Lung microvascular endothelial cell (primary cell): Measurements from ENCODE around the gene ACSM2A. TPM values are rescaled to one million over a fixed set of nuclear protein-coding genes. Genes with fewer than 3 reads are reported as not detected.
"Not testable (repeated sequence)": the region's sequence is repeated elsewhere in the genome, so short reads cannot be mapped to it uniquely, and the experiment has no call there.

Source experiments
- DNase-seq, 2 donors: peaks; one replicate each; pipeline versions ENCODE4 v3.0.0 to v3.0.0-alpha.2; 2010; ENCODE audit warnings: low read depth in 2 of 2
- total RNA-seq: library from RNA; depleted of rRNA; stranded (reverse); fragments of >200 nt; gene quantifications from 2 replicates; pipeline ENCODE4 v1.2.1, GENCODE V29; 2014

The ACSM2A gene, protein sequence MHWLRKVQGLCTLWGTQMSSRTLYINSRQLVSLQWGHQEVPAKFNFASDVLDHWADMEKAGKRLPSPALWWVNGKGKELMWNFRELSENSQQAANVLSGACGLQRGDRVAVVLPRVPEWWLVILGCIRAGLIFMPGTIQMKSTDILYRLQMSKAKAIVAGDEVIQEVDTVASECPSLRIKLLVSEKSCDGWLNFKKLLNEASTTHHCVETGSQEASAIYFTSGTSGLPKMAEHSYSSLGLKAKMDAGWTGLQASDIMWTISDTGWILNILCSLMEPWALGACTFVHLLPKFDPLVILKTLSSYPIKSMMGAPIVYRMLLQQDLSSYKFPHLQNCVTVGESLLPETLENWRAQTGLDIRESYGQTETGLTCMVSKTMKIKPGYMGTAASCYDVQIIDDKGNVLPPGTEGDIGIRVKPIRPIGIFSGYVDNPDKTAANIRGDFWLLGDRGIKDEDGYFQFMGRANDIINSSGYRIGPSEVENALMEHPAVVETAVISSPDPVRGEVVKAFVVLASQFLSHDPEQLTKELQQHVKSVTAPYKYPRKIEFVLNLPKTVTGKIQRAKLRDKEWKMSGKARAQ
- under 0.01 TPM in 2 replicates for total RNA-seq

DNA sequence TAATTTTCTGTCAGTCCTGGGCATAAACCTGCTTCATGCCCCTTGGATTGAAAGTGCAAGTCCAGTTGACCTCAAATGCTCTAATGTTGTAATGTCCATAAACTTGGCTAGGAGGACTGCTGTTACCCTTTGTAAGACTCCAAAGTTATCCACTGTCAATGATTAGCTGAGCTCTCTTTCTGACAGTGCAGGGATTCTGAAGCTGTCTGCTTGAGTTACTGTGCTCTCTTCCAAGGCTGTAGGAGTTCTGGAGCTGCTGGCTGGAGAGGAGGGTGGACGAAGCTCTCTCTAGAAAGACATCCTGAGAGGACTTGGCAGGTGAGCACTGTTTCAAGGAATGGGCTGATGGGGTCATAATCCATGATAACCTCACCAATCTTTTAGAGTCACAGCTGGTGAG lies at the start of gene ACSM2A:
Gene ACSM2A (plus strand): TSS at position 158 of the 400 bp plus-strand sequence. CDS start 8,594 bp downstream, outside the sequence.
- DNase-seq: not testable (repeated sequence)

DNA sequence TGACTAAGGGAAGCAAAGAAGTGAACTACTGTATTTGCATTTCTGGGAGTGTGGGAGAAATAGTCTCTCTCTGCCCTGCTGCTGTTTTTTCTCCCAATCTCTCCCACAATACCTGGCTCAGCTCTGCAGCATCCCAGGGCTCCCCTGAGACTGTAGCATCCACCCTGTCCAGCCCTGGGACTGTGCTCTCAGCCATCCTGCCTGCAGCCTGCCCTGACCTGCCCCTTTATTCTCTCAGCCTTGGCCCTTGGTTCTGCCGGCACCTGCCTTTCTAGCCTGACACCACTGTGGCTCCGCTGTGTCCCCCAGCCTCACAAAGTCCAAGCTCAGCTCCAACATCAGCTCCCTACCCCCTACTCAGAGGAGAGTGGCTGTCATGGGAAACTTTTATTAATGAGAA lies 48.7 kb upstream of the ACSM2A start:
- DNase-seq: no peak

DNA sequence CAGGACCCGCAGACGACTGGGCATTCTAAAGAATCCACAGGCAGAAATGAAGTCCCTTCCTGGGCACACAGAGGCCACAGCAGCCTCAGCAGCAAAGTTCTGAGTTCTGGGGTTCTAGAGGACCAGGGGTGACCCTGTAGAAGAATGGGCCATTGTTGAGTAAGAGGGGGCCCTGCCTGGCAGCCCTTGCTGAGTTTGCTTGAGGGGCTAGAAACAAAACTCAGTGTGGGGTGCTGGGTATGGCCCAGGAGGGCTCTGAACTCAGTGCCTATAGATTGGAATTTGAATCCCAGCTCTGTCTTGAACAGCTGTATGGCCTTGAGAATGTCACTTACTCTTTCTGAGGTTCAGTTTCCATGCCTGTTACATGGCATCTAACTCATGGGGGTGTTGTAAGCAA lies 46.7 kb upstream of the ACSM2A start, which contains the start of gene PDILT:
Gene PDILT (minus strand): TSS at position 101 of the 400 bp plus-strand sequence. CDS start 5,437 bp downstream, outside the sequence.
- DNase-seq: no peak

DNA sequence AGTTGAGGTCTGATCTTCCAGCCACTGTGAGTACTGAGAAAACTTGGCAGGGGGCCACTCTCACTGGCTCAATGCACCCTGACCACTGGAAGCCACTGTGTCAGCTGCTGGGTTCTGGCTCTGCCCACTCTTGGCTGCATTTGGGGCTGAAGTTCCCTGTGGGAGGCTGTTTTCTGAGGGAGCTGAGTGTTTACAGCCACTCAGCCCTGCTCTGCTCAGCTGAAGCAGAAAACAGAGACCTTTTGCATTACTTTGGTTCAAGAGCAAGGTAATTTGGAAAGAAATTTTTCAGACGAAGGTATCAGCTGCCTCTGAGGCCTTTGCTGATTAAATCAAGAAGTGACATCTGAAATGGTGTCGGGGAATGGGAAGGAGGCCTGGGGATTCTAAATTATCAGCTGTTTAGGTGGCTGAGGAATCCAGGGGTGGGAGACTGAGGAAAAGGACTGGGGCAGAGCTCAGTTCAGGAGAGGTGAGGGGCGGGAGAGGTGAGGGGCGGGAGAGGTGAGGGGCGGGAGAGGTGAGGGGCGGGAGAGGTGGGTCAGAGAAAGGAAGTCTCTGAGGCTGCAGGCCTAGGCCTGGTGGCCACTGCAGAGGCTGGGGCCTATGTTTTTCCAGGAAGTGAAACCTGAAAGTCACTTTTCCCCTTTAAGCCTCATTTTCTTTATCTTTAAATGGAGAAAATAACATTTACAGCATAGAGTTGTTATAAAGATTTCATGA lies 41.8 kb upstream of the ACSM2A start, which contains the start of gene ACSM5:
Gene ACSM5 (plus strand): TSS at position 137 of the 723 bp plus-strand sequence. CDS start 1,951 bp downstream, outside the sequence.
- peak in 1 of 2 donors; percentile 49 for DNase-seq

DNA sequence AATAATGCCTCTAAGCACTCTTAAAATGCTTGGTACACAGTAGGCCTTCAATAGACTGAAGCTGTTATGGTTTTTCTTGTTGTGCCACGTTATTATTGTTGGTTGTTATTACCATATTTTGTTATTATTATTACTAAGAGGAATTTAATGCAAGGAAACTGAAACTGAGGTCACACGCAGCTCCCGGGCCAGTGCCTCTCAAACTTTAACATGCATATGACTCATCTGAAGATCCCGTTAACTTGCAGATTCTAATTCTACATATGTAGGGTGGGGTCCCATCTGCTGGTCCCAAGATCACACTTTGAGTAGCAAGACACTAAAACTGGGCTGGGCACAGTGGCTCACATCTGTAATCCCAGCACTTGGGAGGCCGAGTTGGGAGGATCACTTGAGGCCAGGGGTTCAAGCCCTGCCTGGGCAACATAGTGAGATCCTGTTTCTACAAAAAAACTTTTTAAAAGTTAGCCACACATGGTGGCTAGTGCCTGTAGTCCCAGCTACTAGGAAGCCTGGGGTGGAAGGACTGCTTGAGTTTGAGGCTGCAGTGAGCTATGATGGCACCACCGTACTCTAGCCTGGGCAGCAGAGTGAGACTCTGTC lies 41.1 kb upstream of the ACSM2A start:
- peak in 1 of 2 donors; percentile 32 for DNase-seq

DNA sequence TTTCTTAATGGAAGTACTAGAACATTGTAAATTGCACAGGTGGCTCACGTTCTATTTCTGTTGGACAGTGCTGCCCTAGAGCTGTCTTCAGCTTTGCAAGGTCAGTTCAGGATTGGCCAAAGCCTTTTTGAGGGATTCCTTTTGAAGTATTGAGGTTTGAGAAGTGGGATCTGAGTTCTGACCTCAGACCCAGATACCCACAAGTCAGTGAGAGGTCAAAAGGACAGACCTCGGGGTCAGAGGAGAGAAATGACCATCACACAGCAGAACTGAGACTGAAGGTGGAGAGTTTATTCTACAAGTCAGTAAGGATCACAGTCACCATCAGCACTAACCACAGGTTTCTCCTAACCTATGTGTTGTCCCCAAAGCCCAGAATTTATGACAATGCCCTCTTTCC lies 40.3 kb upstream of the ACSM2A start:
- DNase-seq: no peak

DNA sequence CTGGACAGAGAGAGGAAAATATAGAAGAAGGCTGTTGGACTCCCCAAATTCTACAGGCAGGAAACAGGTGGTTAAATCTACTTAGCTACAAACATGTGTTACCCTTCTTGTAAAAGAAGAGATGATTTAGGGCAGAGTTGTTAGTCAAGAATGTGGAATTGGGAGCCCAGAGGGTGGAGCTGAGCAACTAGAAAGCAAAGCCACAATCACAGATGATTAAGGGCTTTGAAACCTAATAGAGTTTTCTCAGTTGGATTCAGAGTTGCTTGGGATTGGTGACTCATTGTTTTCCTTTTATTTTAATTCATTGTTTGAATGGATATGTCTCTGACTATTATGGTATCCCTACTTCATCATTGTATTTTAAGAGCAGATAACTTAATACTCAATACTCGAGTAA lies 35.8 kb upstream of the ACSM2A start:
- DNase-seq: no peak

DNA sequence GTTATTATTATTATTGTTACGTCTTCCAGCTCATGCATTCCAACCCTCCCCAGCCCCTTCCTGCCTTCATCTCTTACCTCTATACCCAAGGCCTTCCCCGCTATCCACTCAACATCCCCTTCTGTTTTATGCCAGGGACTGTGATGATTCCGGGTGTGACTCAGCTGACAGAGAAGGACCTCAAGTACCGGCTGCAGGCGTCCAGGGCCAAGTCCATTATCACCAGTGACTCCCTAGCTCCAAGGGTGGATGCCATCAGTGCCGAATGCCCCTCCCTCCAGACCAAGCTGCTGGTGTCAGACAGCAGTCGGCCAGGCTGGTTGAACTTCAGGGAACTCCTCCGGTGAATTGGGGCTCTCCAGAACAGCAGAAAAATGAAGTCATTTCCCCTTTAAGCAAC lies 32.2 kb upstream of the ACSM2A start:
- not testable (repeated sequence) for DNase-seq

DNA sequence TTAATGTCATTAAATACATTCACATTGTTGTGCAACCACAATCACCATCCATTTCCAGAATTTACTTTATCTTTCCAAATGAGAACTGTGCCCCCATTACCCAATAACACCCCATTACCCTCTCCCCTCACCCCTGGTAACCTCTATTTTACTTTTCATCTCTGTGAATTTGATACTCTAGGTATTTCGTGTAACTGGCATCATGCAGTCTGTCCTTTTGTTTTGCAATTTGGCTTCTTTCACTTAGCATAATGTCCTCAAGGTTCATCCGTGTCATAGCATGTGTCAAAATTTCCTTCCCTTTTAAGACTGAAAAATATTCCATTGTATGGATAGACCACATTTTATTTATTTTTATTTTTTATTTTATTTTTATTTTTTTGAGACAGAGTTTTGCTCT lies 29.6 kb upstream of the ACSM2A start:
- DNase-seq: not testable (repeated sequence)

DNA sequence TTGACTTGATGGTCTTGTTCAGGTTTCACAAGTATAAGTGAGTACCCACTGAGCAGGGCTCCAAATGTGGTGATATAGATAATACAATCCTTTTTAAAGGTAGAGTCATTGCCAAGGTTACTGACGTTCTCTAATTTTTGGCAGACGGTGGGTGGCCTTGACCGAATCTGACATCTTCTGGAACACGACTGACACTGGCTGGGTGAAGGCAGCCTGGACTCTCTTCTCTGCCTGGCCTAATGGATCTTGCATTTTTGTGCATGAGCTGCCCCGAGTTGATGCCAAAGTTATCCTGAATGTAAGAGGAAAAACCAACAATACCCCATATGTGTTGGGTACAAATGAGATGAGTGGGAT lies 27.6 kb upstream of the ACSM2A start:
- DNase-seq: not testable (repeated sequence)

DNA sequence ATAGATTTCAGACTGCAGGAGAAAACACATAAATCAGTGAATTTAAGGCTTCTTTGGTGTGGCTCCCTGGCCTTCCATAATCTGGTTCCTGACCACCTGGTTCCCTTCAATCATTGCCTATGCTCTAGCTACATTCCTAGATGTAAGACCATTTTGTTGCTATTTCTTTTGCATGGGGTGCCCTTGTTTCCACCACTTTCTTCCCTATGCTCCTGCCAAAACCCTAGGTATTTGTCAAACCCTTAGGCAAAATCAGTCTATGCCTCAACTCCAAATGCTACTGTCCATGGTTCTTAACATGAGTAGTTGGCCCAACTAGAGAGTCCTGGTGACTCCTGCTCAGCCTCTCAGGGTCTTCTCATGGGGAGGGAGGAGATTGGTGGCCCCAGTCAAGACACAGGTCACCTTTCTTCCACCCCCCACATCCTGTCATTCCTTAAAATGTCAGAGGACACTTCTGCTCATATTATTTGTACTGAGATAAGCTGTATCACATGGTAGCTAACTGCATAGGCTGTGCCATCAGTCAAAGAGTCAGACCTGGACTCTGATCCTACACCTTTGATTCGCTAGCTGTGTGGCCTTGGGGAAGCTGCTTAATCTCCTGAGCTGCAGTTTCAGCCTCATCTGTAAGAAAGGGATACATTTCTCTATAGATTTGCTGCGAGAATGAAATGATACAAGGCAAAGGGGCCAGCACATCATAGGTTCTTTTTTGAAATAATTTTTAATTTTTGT lies 27.0 kb upstream of the ACSM2A start:
- DNase-seq: no peak

DNA sequence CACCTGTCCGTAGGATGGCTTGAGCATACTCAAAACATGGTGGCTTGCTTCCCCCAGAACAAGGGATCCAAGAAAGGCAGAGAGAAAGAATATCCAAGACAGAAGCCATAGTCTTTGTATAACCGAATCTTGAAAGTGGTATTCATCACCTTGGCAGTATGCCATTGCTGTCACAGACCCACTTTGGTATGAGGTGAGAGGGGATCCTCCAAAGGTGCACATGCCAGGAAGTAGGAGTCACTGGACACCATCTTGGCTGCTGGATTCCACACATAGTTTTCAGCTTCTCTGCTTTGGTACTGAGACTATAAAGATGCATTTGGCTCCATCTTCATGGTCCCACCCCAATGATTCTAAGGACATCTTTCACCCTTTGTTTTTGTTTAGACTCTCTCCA lies 23.9 kb upstream of the ACSM2A start:
- not testable (repeated sequence) for DNase-seq

DNA sequence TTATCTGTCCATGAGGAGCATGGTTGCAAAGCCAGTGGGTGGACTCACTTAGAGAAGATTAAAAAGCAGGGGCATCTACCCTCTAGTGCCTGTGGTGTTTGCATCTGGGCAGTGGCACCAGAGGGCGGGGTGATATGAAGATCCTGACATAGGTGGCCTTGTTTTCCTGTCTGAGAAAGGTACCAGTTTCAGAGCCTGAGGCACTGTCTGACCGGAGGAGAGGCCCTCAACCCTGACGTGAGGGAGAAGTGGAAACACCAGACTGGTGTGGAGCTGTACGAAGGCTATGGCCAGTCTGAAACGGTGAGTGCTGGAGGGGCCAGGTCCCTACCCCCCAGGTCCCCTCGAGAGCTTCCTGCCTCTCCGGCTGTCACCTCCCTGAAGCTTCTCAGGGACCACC lies 21.8 kb upstream of the ACSM2A start:
- DNase-seq: not testable (repeated sequence)

DNA sequence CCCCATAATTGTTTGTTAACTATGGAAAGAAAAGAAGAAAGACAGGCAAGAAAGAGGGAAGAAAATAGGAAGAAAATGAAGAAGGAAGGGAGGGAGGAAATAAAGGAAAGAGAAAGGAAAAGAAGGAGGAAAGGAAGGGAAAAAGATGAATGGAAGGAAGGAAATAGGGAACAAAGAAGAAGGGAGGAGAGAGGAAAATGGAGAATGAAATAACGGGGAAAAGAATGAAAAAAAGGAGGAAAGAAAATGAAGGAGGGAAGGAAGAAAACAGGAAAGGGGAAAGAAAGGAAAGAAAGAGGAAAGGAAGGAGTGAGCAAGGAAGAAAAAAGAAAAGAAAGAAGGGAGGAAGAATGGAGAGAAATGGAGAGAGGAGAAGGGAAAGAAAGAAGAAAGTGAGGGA lies 20.8 kb upstream of the ACSM2A start:
- DNase-seq: not testable (repeated sequence)

DNA sequence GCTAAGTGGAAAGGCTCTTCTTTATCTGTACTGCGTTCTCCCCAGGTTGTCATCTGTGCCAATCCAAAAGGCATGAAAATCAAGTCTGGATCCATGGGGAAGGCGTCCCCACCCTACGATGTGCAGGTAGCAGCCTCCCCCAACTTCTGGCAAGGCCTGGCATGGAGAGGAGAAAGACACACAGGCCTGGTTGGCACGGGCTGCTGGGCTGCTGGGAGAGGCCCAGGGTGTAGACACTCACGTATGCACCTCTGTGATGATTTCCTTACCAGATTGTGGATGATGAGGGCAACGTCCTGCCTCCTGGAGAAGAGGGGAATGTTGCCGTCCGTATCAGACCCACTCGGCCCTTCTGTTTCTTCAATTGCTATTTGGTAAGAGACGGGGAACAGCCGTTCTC lies 20.4 kb upstream of the ACSM2A start:
- no peak for DNase-seq

DNA sequence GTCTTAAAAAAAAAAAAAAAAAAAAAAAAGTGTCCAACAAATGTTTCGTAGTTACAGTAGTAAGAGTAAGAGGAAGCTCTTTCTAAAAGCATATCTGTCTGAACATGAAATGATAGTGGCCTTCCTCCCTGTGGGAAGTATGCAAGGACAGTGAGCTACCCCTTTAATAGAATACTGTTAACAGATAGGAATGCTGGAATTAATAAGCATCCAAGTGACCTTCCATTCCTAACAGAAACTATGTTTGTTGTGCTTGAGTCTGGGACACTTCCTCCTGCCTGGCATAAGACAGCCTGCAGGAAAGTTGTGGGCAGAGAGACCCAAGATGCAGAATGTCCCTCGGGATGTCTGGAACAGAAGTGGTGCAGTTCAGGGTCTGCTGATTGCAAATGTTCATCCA lies 12.4 kb upstream of the ACSM2A start:
- not testable (repeated sequence) for DNase-seq

DNA sequence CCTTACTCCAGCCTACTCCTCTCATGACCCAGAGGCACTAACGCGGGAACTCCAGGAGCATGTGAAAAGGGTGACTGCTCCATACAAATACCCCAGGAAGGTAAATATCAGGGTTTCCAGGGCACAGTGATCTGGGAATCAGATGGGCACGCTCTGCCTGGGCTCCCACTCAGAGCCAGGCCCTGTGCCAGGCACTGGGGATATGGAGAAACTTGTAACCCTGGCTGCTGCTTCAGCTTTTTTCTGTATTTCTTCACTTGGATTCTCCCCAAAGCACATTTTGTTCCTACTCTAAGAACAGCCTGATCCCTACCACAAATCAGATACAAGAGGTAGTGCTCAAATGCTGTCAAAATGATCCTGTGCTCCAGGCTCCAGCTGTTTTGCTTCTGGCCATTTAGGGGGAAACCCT lies 11.5 kb upstream of the ACSM2A start:
- DNase-seq: peak in 1 of 2 donors; percentile 2

DNA sequence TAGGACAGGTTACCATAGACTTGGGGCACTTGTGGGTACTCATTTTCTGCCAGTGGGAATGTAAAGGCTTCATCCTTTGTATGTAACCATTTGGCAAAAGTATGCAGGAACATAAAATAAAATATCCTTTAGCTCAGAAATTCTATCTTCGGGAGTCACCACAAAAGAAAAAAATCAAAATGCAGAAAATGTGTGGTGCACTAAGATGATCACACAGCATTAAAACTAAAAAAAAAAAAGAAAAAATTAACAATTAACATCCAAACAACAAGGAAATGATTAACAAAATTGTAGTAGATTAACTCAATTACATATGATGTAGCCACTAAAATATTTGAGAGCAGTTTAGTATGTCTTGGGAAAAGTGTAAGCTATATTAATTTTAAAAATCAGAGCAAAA lies 10.6 kb upstream of the ACSM2A start:
- not testable (repeated sequence) for DNase-seq

DNA sequence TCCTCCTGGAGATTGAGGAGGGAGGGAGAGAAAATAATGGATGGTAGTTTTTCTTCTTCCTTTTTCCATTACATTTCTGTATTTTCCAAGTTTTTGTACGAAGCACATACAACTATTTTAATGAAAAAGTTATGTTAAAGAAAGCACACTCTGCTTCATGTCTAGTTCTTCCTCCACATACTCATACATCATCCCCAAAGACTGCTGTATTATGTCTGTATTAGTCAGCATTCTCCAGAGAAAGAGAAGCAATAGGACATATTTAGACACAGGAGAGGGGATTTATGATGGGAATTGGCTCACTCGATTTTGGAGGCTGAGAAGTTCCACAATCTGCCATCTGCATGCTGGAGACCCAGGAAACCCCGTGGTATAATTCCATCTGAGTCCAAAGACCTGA lies 10.1 kb upstream of the ACSM2A start:
- DNase-seq: no peak

DNA sequence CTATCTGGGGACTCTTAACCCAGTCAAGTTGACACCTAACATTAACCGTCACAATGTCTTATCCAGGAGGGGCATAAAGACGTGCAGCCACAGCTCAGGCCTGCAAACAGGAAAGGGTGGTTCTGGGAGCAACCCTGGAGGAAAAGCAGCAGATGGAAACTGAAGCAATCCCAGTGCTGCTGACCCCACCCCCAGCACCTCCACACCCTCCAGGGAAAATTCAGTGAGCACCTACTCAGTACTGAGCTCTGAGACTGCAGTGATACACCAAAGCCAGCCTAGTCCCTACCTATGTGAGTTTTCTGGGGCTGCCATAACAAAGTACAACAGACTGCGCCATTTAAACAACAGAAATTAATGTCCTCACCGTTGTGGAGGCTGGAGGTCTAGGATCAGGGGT lies 9.5 kb upstream of the ACSM2A start:
- DNase-seq: not testable (repeated sequence)
